Mammary epithelial cell (primary cell): ENCODE measurements around the gene AAMDC.

Experiments used
- EZH2 ChIP-seq: IDR thresholded peaks from 2 replicates; pipeline ENCODE4 v1.6.1; 2012; ENCODE audit warnings: low read length, inconsistent platforms, borderline replicate concordance
- TF ChIP-seq, protein P1 (sequence below), 2 donors: IDR thresholded peaks in 1 of 2; conservative IDR thresholded peaks in 1 of 2; 2 replicates each; pipeline ENCODE4 v1.5.1; 2011 to 2012; ENCODE audit warnings: inconsistent platforms in 2 of 2, low read length in 2 of 2, mild to moderate bottlenecking in 2 of 2, control low read depth in 1 of 2, low read depth in 1 of 2; ENCODE audit not compliant: insufficient read depth in 1 of 2; ENCODE audit errors: extremely low read depth in 1 of 2

- TF ChIP-seq, protein P1, sequence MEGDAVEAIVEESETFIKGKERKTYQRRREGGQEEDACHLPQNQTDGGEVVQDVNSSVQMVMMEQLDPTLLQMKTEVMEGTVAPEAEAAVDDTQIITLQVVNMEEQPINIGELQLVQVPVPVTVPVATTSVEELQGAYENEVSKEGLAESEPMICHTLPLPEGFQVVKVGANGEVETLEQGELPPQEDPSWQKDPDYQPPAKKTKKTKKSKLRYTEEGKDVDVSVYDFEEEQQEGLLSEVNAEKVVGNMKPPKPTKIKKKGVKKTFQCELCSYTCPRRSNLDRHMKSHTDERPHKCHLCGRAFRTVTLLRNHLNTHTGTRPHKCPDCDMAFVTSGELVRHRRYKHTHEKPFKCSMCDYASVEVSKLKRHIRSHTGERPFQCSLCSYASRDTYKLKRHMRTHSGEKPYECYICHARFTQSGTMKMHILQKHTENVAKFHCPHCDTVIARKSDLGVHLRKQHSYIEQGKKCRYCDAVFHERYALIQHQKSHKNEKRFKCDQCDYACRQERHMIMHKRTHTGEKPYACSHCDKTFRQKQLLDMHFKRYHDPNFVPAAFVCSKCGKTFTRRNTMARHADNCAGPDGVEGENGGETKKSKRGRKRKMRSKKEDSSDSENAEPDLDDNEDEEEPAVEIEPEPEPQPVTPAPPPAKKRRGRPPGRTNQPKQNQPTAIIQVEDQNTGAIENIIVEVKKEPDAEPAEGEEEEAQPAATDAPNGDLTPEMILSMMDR (conservative IDR thresholded peaks at IDR 0.05 in 1 of 2, IDR thresholded peaks at IDR 0.05 in 1 of 2; ENCODE audit: extremely low read depth in 1 of 2, insufficient read depth in 1 of 2, low read depth in 1 of 2, low read length in 2 of 2), result no peak
- no peak for TF ChIP-seq EZH2
Observed at GRCh38 chr11:77801477-77801876, 19.5 kb upstream of the AAMDC start.
